ENCODE results near the gene SNX8.

- TF ChIP-seq EZH2 (IDR thresholded peaks at IDR 0.05; ENCODE audit: borderline replicate concordance, insufficient read depth, low read length, poor library complexity, severe bottlenecking) (no peak), EP300 (conservative IDR thresholded peaks at IDR 0.05; ENCODE audit: poor library complexity, severe bottlenecking) (no peak), RAD21 (conservative IDR thresholded peaks at IDR 0.05) (no peak)
- TF ChIP-seq, protein P1, sequence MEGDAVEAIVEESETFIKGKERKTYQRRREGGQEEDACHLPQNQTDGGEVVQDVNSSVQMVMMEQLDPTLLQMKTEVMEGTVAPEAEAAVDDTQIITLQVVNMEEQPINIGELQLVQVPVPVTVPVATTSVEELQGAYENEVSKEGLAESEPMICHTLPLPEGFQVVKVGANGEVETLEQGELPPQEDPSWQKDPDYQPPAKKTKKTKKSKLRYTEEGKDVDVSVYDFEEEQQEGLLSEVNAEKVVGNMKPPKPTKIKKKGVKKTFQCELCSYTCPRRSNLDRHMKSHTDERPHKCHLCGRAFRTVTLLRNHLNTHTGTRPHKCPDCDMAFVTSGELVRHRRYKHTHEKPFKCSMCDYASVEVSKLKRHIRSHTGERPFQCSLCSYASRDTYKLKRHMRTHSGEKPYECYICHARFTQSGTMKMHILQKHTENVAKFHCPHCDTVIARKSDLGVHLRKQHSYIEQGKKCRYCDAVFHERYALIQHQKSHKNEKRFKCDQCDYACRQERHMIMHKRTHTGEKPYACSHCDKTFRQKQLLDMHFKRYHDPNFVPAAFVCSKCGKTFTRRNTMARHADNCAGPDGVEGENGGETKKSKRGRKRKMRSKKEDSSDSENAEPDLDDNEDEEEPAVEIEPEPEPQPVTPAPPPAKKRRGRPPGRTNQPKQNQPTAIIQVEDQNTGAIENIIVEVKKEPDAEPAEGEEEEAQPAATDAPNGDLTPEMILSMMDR (IDR thresholded peaks at IDR 0.05; ENCODE audit: poor library complexity, severe bottlenecking): no peak
These were observed 105.5 kb downstream of the SNX8 start for GRCh38 chr7:2208712-2209111.

Measured in neural cell (in vitro differentiated cells).